ENCODE measurements around the gene ZNHIT3.

ZNHIT3 gene

GRCh38 chr17:36500745-36501225 lies 14.3 kb downstream of the ZNHIT3 start:
- DNase-seq (ENCODE audit: low read depth): no peak
- H3K4me3 ChIP-seq (ENCODE audit: low read length): no peak overlapping the region
- no peak for TF ChIP-seq CTCF (IDR thresholded peaks at IDR 0.05; ENCODE audit: insufficient read depth, low read depth, low read length, missing control alignments)

GRCh38 chr17:36501351-36501750 lies 14.9 kb downstream of the ZNHIT3 start:
- DNase-seq (ENCODE audit: low read depth): no peak
- no peak for TF ChIP-seq CTCF (IDR thresholded peaks at IDR 0.05; ENCODE audit: insufficient read depth, low read depth, low read length, missing control alignments)
- H3K4me3 ChIP-seq (ENCODE audit: low read length): no peak overlapping the region

GRCh38 chr17:36501963-36502362 lies 15.5 kb downstream of the ZNHIT3 start:
- H3K4me3 ChIP-seq (ENCODE audit: low read length): no peak overlapping the region
- TF ChIP-seq CTCF (IDR thresholded peaks at IDR 0.05; ENCODE audit: insufficient read depth, low read depth, low read length, missing control alignments): no peak
- no peak for DNase-seq (ENCODE audit: low read depth)

GRCh38 chr17:36503456-36504155 lies 17.1 kb downstream of the ZNHIT3 start:
- no peak for DNase-seq (ENCODE audit: low read depth)
- no peak overlapping the region for H3K4me3 ChIP-seq (ENCODE audit: low read length)
- TF ChIP-seq CTCF (IDR thresholded peaks at IDR 0.05; ENCODE audit: insufficient read depth, low read depth, low read length, missing control alignments): no peak

GRCh38 chr17:36504156-36504545 lies 17.7 kb downstream of the ZNHIT3 start:
- DNase-seq (ENCODE audit: low read depth): no peak
- H3K4me3 ChIP-seq (ENCODE audit: low read length): no peak overlapping the region
- no peak for TF ChIP-seq CTCF (IDR thresholded peaks at IDR 0.05; ENCODE audit: insufficient read depth, low read depth, low read length, missing control alignments)

- H3K4me3 ChIP-seq (ENCODE audit: low read length): no peak overlapping the region
- no peak for TF ChIP-seq CTCF (IDR thresholded peaks at IDR 0.05; ENCODE audit: insufficient read depth, low read depth, low read length, missing control alignments)
- no peak for DNase-seq (ENCODE audit: low read depth)
These were observed 18.7 kb downstream of the ZNHIT3 start for GRCh38 chr17:36505171-36505570.

GRCh38 chr17:36506249-36506826 lies 19.9 kb downstream of the ZNHIT3 start:
- DNase-seq (ENCODE audit: low read depth): no peak
- no peak overlapping the region for H3K4me3 ChIP-seq (ENCODE audit: low read length)
- TF ChIP-seq CTCF (IDR thresholded peaks at IDR 0.05; ENCODE audit: insufficient read depth, low read depth, low read length, missing control alignments): no peak
